GM03348 (cell line): ENCODE data around the gene FGF5.
"Not testable (repeated sequence)": the region's sequence is repeated elsewhere in the genome, so short reads cannot be mapped to it uniquely, and the experiment has no call there.

Source experiments
- DNase-seq: peaks from one replicate; pipeline ENCODE4 v3.0.0; 2012; ENCODE audit warnings: low spot score

The FGF5 gene

GRCh38 chr4:80295826-80296225, 29.4 kb downstream of the FGF5 start:
- DNase-seq, result no peak

DNA sequence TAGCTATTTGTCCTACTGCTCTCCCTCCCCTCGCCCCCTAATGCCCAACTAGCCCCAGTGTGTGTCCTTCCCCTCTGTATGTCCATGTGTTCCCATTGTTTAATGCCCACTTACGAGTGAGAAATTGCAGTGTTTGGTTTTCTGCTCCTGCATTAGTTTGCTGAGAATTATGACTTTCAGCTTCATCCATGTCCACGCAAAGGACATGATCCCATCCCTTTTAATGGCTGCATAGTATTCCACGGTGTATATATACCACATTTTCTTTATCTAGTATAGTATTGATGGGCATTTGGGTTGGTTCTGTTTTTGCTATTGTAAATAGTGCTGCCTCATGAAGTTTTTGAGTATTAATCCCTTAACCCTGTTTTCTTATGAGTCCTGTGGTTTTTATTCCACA, 35.4 kb downstream of the FGF5 start:
- DNase-seq, result no peak

GRCh38 chr4:80302616-80303223, 36.3 kb downstream of the FGF5 start:
- DNase-seq, result no peak

GRCh38 chr4:80305466-80305865, 39.0 kb downstream of the FGF5 start:
- DNase-seq, result peak; percentile 67

DNA sequence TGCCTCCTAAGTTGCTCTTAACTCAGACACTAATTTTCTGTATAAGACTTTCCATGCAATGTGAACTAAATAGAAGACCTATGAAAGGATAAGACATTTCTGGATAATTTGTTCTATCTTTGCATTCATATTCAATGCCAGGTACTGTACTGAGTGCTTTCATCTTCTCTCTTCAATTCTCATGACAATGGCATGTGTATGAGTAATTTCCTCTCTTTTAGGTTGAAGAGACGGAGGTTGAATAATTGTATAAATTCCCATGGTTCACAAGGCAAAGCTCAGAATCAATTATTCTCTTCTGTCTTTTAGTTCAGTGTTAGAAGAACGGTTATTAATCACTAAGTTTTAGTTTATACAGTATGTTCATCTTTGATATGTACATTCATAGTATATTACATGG, 39.8 kb downstream of the FGF5 start:
- DNase-seq, result no peak

DNA sequence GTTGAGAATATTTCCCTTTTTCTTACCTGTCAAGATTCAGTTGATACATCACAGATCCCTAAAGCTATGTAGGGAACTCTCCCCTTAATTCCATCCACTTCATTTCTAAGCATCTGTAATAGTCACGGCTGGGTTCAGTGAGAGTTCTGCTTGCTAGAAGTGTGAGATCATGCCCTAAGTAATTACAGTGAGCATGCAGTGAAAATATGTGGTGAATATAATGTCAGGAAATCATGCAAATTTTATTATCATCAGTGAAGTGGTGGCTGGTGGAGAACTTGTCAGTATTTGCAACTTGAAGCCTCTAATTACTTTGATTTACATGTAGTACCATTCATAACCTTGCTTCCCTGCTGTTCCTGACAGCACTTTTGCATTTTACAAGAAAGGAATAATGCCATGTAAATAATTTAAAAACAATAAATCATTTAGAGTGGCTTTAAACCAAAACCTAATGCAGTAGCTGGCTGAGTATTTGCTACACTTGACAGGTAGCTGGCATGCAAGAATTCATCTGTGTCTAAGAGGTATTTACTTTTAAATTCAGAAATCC, 40.8 kb downstream of the FGF5 start:
- peak; percentile 24 for DNase-seq

- DNase-seq, result peak; percentile 47
Observed at GRCh38 chr4:80307774-80308465, 41.5 kb downstream of the FGF5 start.

DNA sequence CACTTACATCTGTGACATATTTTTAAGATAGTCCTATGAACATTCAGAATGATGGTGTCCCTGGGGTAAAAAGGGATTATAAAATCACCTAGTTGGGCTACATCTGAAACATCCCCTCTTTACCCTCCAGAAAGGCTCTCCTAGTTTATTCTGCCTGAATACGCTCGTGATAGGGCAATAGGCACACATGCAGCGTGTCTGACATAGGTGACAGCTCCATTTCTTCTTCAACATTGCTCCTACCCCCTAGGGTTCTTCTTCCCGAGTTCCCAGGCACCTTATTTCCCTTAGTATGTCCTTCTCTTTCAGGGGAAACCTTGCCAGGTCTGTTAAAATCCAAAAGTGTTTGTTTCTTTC, 42.0 kb downstream of the FGF5 start:
- no peak for DNase-seq

DNA sequence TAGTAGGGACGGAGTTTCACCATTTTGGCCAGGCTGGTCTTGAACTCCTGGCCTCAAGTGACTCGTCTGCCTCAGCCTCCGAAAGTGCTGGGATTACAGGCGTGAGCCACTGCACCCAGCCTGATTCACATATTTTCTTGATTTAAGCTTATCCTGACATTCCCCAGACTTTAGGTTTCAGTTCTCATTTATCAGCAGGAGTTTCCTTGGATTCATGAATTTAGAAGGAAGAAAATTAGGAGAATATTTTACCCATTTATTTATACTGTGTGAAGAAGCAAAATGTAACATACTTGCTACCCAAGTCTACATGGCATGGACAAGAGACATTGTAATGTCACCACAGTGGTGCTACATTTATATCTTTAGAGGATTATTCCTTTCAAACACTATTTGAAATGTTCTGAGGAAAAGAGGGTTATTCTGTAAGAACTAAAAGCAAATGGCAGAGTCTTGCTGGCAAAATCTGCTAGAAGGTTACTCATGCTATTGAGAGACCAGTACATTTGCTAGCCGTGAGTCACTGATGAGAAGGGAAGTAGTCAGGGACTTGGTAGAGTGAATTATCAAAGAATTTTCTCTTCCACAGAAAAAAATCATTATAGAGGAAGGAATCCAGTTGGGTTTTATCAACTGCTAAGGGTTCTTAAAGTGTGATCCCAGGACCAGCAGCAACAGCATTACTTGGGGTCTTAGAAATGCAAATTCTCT, 43.0 kb downstream of the FGF5 start:
- peak; percentile 78 for DNase-seq

- DNase-seq, result no peak
Observed at GRCh38 chr4:80311130-80311529, 44.7 kb downstream of the FGF5 start.

GRCh38 chr4:80312124-80312523, 45.7 kb downstream of the FGF5 start:
- no peak for DNase-seq

DNA sequence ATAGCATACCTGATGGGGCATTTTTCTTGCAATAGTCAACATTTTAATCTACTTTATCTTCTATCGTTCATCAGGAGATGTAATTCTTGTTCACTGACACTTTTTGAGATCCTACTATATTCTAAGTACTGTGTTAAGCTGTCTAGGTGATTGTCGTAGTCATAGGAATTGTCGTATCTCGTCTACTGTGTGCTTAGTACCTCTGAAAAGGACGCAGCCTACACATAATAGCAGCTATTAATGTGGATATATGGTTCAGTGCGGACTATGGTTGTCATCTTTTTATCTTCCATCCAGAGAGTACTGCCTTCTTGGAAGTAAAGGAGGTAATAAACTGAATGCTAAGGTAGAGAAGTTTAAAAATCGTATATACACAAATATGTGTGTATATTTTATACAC, 47.2 kb downstream of the FGF5 start:
- no peak for DNase-seq

DNA sequence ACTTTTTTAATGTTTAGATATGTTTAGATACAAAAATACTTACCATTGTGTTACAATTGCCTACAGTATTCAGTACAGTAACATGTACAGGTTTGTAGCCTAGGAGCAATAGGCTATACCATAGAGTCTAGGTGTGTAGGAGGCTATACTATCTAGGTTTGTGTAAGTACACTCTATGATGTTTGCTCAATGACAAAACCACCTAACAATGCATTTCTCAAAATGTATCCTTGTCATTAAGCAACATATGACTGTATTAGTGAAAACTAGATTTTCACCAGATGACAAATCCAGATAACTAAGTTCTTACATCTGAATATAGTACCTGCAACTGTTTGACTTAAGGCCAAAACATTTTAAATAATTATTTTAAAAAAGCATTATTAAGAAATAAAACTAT, 49.4 kb downstream of the FGF5 start:
- not testable (repeated sequence) for DNase-seq

DNA sequence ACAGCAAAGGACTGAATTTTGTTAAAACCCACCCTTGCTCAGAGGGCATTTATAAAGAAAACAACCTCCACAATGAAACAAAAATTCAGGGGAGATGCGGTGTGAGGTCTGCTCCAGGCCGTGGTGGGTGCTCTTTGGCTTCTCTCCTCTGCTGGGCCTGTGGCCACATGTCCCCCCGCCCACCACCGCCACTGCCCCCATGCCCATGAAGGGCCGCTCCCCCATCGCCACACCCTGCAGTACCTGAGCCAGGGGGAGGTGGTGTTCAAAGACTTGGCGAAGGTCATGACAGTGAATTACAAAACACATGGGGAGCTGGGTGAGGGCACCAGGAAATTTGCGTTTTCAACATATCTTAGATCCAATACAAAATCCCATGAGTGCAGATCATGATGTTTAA, 54.9 kb downstream of the FGF5 start:
- no peak for DNase-seq

- no peak for DNase-seq
Observed at GRCh38 chr4:80321776-80322175, 55.3 kb downstream of the FGF5 start.

GRCh38 chr4:80322716-80323115, 56.3 kb downstream of the FGF5 start:
- DNase-seq, result peak; percentile 58

- DNase-seq, result no peak
Observed at GRCh38 chr4:80324171-80324570, 57.7 kb downstream of the FGF5 start.

DNA sequence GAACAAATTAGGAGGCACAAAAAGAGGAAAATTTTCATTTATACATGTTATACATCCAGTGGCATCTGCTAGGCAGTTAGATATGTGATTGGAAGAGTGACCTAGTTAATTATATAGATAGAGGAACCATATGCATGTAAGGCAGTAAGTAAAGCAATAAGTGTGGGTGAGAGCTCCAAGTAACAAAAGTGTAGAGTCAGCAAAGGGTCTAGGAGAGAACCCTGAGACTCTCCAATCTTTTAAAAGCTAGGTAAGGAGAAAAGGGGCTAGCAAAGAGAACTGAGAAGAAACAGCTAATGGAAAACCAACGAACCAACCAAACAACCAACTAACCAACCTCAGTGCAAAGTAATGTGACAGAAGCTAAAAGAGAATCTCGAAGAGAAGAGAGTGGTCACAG, 65.2 kb downstream of the FGF5 start:
- no peak for DNase-seq

GRCh38 chr4:80333121-80333520, 66.7 kb downstream of the FGF5 start:
- DNase-seq, result no peak

DNA sequence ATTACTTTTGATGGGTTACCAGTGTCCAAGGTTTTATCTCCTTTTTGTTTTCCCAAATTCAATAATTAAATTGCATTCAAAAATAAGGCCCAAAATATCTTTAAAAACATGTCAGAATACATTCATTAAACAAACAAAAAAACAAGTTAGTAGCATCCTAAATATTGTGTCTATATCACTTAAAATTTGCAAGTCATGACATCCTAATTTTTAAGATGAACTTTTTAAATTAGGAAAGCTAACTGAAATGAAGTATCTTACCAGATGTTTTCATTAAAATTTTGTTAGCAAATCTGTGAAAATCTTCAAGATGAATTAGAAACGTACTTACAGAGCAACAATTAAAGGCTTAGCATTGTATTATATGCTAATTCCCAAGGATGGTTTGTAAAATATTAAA, 68.1 kb downstream of the FGF5 start:
- DNase-seq, result no peak

- no peak for DNase-seq
Observed at GRCh38 chr4:80335226-80335553, 68.7 kb downstream of the FGF5 start.

DNA sequence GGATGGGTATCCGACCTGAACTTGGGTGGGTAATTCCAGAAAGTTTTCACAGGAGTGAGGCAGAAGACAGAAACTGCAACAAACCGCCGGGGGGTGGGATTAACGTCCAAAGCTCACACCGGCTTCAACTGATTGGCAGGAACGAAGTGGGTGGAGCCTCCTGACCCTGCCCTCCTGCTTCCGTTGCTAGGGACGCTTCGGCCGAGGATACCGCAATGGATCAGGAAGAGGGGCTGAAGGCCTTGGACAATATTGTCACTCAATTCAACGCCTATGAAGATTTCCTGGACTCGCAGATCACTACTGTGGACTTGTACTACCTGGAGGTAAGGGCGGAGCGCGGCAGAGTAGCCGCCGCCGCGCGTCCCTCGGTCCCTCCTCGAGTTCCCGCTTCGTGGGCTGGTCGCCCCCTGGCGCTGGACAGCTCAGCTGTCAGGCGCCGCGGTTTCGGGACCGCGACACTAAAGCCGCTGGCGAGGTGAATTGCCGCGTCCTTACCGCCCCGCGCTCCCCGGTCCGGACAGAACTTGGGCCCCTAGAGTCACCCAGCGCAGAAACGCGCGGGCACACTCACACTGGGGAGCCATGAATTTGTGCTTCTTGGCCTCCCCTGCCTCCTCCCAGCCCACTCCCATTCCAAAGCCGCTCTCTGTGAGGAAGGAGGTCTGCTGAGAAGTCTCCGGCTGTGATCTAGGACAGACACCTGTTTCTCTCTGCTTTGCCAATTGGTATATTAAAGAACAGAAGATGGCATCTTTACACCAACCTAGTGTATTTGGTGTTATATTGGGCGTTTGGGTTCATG, 69.3 kb downstream of the FGF5 start, which contains the start of gene CFAP299:
Gene CFAP299 (plus strand): TSS at position 177 of the 805 bp plus-strand sequence.
- DNase-seq, result peak; percentile 95
